Astrocyte (in vitro differentiated cells and primary cell): ENCODE measurements around the gene SPOCK1.

Experiments used
- CTCF ChIP-seq: IDR thresholded peaks from 2 replicates; pipeline ENCODE4 v1.5.1; 2011; ENCODE audit warnings: low read depth, mild to moderate bottlenecking, inconsistent platforms, low read length, moderate library complexity; ENCODE audit not compliant: insufficient read depth
- EZH2 ChIP-seq: IDR thresholded peaks from 2 replicates; pipeline ENCODE4 v1.6.1; 2012; ENCODE audit warnings: mild to moderate bottlenecking, low read length, inconsistent platforms; ENCODE audit not compliant: insufficient read depth

- no peak for TF ChIP-seq EZH2
- no peak for TF ChIP-seq CTCF
Observed at GRCh38 chr5:137032929-137033328, 466.2 kb downstream of the SPOCK1 start.
